Erythroblast (primary cell): ENCODE results near the gene MAP2.

Experiments
- GATA1 ChIP-seq: IDR thresholded peaks from 2 replicates; pipeline ENCODE4 v1.6.1; 2011; ENCODE audit warnings: low read depth, mild to moderate bottlenecking, control low read depth, low read length, moderate library complexity
- POLR2A ChIP-seq: IDR thresholded peaks from 2 replicates; pipeline ENCODE4 v1.6.1; 2011; ENCODE audit warnings: mild to moderate bottlenecking, low read length

- TF ChIP-seq POLR2A: no peak
- no peak for TF ChIP-seq GATA1
Measured at GRCh38 chr2:209579230-209579749, 155.4 kb downstream of the MAP2 start.
